Measurements from ENCODE around the gene TMOD1.

- TF ChIP-seq CTCF (IDR thresholded peaks at IDR 0.05) (no peak), EZH2 (IDR thresholded peaks at IDR 0.05) (no peak)
Observed at GRCh38 chr9:97559111-97559514, 57.6 kb downstream of the TMOD1 start.
